Neural cell (in vitro differentiated cells): ENCODE results near the gene PLCB1. TPM values are rescaled to one million over a fixed set of nuclear protein-coding genes. Genes with fewer than 3 reads are reported as not detected.

ENCODE experiments used
- H2AFZ ChIP-seq: fragments of 200-600, 300-800 bp; sonication (generic), shearing (Covaris generic); 2 replicates; pipeline ENCODE4 v1.6.0; 2014; ENCODE audit warnings: low read depth, mild to moderate bottlenecking, antibody characterized with exemption, low read length, moderate library complexity
- H3F3A ChIP-seq: fragments of 200-600 bp; shearing (Covaris generic); 2 replicates; pipeline ENCODE4 v1.6.1; 2016; ENCODE audit warnings: mild to moderate bottlenecking, moderate library complexity, mixed read lengths, antibody characterized with exemption, low read length; ENCODE audit not compliant: insufficient read depth, poor library complexity, severe bottlenecking
- H3K27ac ChIP-seq: fragments of 200-600, 300-800 bp; sonication (generic), shearing (Covaris generic); 2 replicates; pipeline ENCODE4 v1.5.1; 2014; ENCODE audit warnings: mild to moderate bottlenecking, low read length, moderate library complexity
- H3K27me3 ChIP-seq: fragments of 300-800, 200-600 bp; sonication (generic), shearing (Covaris generic); 2 replicates; pipeline ENCODE4 v1.6.0; 2014; ENCODE audit warnings: mild to moderate bottlenecking, low read depth, low read length, moderate library complexity; ENCODE audit not compliant: insufficient read depth
- H3K36me3 ChIP-seq: fragments of 300-800, 200-600 bp; sonication (generic), shearing (Covaris generic); 2 replicates; pipeline ENCODE4 v1.5.1; 2014; ENCODE audit warnings: mild to moderate bottlenecking, antibody characterized with exemption, low read length, moderate library complexity; ENCODE audit not compliant: insufficient read depth
- H3K4me2 ChIP-seq: fragments of 300-800, 200-600 bp; sonication (generic), shearing (Covaris generic); 2 replicates; pipeline ENCODE4 v1.6.0; 2014; ENCODE audit warnings: mild to moderate bottlenecking, low read length
- H3K4me3 ChIP-seq: fragments of 300-800, 200-600 bp; sonication (generic), shearing (Covaris generic); 2 replicates; pipeline ENCODE4 v1.5.1; 2014; ENCODE audit warnings: mild to moderate bottlenecking, low read length, moderate library complexity
- H3K79me2 ChIP-seq: fragments of 200-600 bp; shearing (Covaris generic); replicated peaks from 2 replicates; pipeline ENCODE4 v1.6.0; 2014; ENCODE audit warnings: mild to moderate bottlenecking, low read length, moderate library complexity; ENCODE audit not compliant: insufficient read depth
- H3K9ac ChIP-seq: fragments of 300-800, 200-600 bp; sonication (generic), shearing (Covaris generic); 2 replicates; pipeline ENCODE4 v1.6.1; 2016; ENCODE audit warnings: mild to moderate bottlenecking, low read length, mixed read lengths
- H3K9me2 ChIP-seq: fragments of 200-600 bp; shearing (Covaris generic); 2 replicates; pipeline ENCODE4 v1.6.1; 2016; ENCODE audit warnings: mild to moderate bottlenecking, low read length, mixed read lengths; ENCODE audit not compliant: insufficient read depth
- H3K9me3 ChIP-seq: fragments of 200-600, 300-800 bp; sonication (generic), shearing (Covaris generic); 2 replicates; pipeline ENCODE4 v1.6.1; 2016; ENCODE audit warnings: mild to moderate bottlenecking, mixed run types, low read length, moderate library complexity, mixed read lengths
- H4K20me1 ChIP-seq: fragments of 200-600 bp; shearing (Covaris generic); 2 replicates; pipeline ENCODE4 v1.6.1; 2016; ENCODE audit warnings: mild to moderate bottlenecking, mixed run types; ENCODE audit not compliant: insufficient read depth
- CTCF ChIP-seq: fragments of 450-650 bp; IDR thresholded peaks from 2 replicates; pipeline ENCODE4 v1.5.1; 2014; ENCODE audit warnings: antibody characterized with exemption, mild to moderate bottlenecking, moderate library complexity; ENCODE audit not compliant: poor library complexity, severe bottlenecking
- EP300 ChIP-seq: fragments of 450-650 bp; conservative IDR thresholded peaks from 2 replicates; pipeline ENCODE4 v1.6.1; 2014; ENCODE audit warnings: antibody characterized with exemption, mild to moderate bottlenecking, moderate library complexity; ENCODE audit not compliant: poor library complexity, severe bottlenecking
- EZH2 ChIP-seq: fragments of 200-600, 300-800 bp; shearing (Covaris generic), sonication (generic); IDR thresholded peaks from 2 replicates; pipeline ENCODE4 v1.6.1; 2014; ENCODE audit warnings: antibody characterized with exemption, low read length, borderline replicate concordance, mild to moderate bottlenecking; ENCODE audit not compliant: insufficient read depth, poor library complexity, severe bottlenecking
- MXI1 ChIP-seq: fragments of 450-650 bp; conservative IDR thresholded peaks from 2 replicates; pipeline ENCODE4 v1.6.1; 2014; ENCODE audit warnings: antibody characterized with exemption, mild to moderate bottlenecking; ENCODE audit not compliant: poor library complexity, severe bottlenecking
- POLR2AphosphoS5 ChIP-seq: IDR thresholded peaks from 2 replicates; pipeline ENCODE4 v1.6.1; 2012
- RAD21 ChIP-seq: fragments of 450-650 bp; conservative IDR thresholded peaks from 2 replicates; pipeline ENCODE4 v1.6.1; 2014; ENCODE audit warnings: antibody characterized with exemption, mild to moderate bottlenecking, moderate library complexity
- REST ChIP-seq: IDR thresholded peaks from 2 replicates; pipeline ENCODE4 v1.6.1; 2012; ENCODE audit warnings: borderline replicate concordance
- SMC3 ChIP-seq: fragments of 450-650 bp; conservative IDR thresholded peaks from 2 replicates; pipeline ENCODE4 v1.6.1; 2014; ENCODE audit warnings: antibody characterized with exemption, mild to moderate bottlenecking, moderate library complexity; ENCODE audit not compliant: poor library complexity
- TAF1 ChIP-seq: IDR thresholded peaks from 2 replicates; pipeline ENCODE4 v1.6.1; 2012; ENCODE audit warnings: low read depth
- polyA plus RNA-seq: library from polyadenylated mRNA; depleted of rRNA; stranded (reverse); fragments of >200 nt; gene quantifications from 2 replicates; pipeline ENCODE4 v1.2.3, GENCODE V29; 2014

Gene PLCB1
- polyA plus RNA-seq, 1 donor from 2014 or later: 11.4 TPM

GRCh38 chr20:8870652-8871051 lies 738.6 kb downstream of the PLCB1 start:
- Histone ChIP-seq H3K27ac (no peak overlapping the region), H3K9me2 (no peaks in the 10 kb centered on the region), H3K4me2 (no peak overlapping the region), H3K79me2 (no peaks in the 10 kb centered on the region), H2AFZ (no peak overlapping the region), H3F3A (no peaks in the 10 kb centered on the region), H4K20me1 (no peaks in the 10 kb centered on the region), H3K36me3 (no peaks in the 10 kb centered on the region), H3K27me3 (no peaks in the 10 kb centered on the region), H3K9ac (no peak overlapping the region), H3K9me3 (no peaks in the 10 kb centered on the region), H3K4me3 (no peak overlapping the region)
- TF ChIP-seq TAF1: no peak
- TF ChIP-seq MXI1: no peak
- no peak for TF ChIP-seq RAD21
- TF ChIP-seq EP300: no peak
- TF ChIP-seq POLR2AphosphoS5: no peak
- no peak for TF ChIP-seq SMC3
- no peak for TF ChIP-seq EZH2
- TF ChIP-seq REST: no peak
- no peak for TF ChIP-seq CTCF

- H3F3A ChIP-seq: no peaks in the 10 kb centered on the region
- no peak overlapping the region for H3K4me3 ChIP-seq
- H2AFZ ChIP-seq: no peak overlapping the region
- TF ChIP-seq EZH2 (no peak), POLR2AphosphoS5 (no peak), TAF1 (no peak), EP300 (no peak), MXI1 (no peak), REST (no peak), RAD21 (no peak), SMC3 (no peak), CTCF (no peak)
- H4K20me1 ChIP-seq: no peaks in the 10 kb centered on the region
- H3K27me3 ChIP-seq: no peaks in the 10 kb centered on the region
- no peaks in the 10 kb centered on the region for H3K36me3 ChIP-seq
- H3K9me3 ChIP-seq: no peaks in the 10 kb centered on the region
- H3K27ac ChIP-seq: no peak overlapping the region
- H3K9me2 ChIP-seq: no peaks in the 10 kb centered on the region
- no peak overlapping the region for H3K9ac ChIP-seq
- no peaks in the 10 kb centered on the region for H3K79me2 ChIP-seq
- H3K4me2 ChIP-seq: no peak overlapping the region
Measured at GRCh38 chr20:8874437-8874836, 742.4 kb downstream of the PLCB1 start.
